Measurements from ENCODE around the gene HNRNPU. TPM values are rescaled to one million over a fixed set of nuclear protein-coding genes. Genes with fewer than 3 reads are reported as not detected.

The HNRNPU gene
- total RNA-seq, 4 donors from 2014 or later, result 305 to 433 (median 344) TPM

DNA sequence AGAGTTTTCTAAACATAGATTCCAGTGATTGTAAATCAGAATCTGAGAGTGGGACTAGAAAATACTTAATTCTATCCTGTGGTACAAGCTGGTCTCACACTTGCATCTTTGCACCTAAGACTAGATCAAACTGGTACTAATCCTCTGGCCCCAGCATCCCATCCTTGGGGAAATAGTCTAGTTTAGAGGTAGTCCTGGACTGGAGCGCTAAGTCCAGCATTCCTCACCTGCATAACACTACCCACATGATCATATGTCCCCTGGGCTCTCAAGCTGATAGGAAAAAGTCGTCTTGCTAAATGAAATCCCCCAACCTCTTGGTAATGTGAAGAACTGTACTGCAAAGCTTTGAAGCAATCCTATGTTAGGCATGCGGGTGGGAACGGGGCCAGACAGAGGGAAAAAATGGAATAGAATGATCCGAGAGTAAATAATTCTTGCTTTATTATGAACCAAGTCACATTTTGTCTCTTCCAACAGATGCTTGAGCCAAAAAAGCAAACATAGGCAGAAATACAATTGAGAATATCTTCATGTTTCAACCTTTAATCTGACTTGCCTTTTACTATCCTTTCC is 24.0 kb downstream of the HNRNPU start:
- Histone ChIP-seq H3K9me3 (no peaks in the 10 kb centered on the region), H3K27me3 (no peaks in the 10 kb centered on the region), H3K36me3 (peaks cover 24 to 33% of the 10 kb centered on the region in 2 donors), H3K4me1 (peaks cover 17 to 22% of the 10 kb centered on the region in 2 donors), H3K4me3 (replicated peaks in 1 of 3) (no peak overlapping the region), H3K27ac (no peak overlapping the region)
- TF ChIP-seq POLR2A (IDR thresholded peaks at IDR 0.05), result no peak
- TF ChIP-seq CTCF (IDR thresholded peaks at IDR 0.05), result no peak
- intact Hi-C loops (cut with DNase I), result no loop called here
- whole genome bisulfite sequencing, 2 donors, result 82 to 83% methylated on average over 5 of the region's 5 CpGs
- no peak for DNase-seq

- Histone ChIP-seq H3K27ac (no peak overlapping the region), H3K9me3 (no peaks in the 10 kb centered on the region), H3K36me3 (peaks cover 20 to 26% of the 10 kb centered on the region in 2 donors), H3K4me1 (peaks cover 17 to 22% of the 10 kb centered on the region in 2 donors), H3K27me3 (no peaks in the 10 kb centered on the region), H3K4me3 (replicated peaks in 1 of 3) (no peak overlapping the region)
- no peak for DNase-seq
- TF ChIP-seq POLR2A (IDR thresholded peaks at IDR 0.05), result no peak
- no peak for TF ChIP-seq CTCF (IDR thresholded peaks at IDR 0.05)
- 61 to 79% methylated on average over 2 of the region's 2 CpGs for WGBS, 2 donors
- intact Hi-C loops (cut with DNase I), result loop anchor here (10.0 kb wide), 1 partner anchor 205 kb away; no protein-coding TSS in a partner anchor
Measured at GRCh38 chr1:244839656-244840055, 24.7 kb downstream of the HNRNPU start.

DNA sequence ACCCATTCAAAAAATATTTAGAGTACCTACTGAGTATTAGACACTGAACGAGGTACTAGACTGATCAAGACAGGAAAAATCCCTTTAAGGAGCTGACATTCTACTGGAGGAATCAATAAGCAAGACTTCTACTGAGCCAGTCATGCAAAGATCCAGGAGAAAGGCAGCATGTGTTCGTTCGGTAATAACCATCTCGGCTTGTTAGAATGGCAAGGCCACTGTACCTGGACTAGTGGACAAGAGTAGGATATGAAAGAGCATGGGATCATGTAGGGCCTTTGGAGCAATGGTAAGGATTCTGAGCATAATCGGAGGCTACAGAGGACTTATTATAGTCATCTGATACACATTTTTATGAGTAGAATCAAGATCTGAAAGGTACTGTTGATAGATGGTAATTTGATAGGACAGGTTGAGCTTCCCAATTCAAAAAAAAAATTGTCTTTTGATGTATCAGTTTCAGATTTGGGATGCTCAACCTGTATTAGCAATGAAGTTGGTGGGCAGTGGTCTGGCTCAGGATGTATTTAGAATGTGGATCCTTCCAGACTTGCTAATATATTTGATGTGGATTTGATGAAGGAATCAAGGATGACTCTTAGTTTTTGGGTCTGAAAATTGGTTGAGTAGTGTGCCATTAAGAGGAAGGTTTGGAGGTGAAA is 26.6 kb downstream of the HNRNPU start:
- TF ChIP-seq CTCF (IDR thresholded peaks at IDR 0.05) (no peak), POLR2A (IDR thresholded peaks at IDR 0.05) (no peak)
- no peaks in the 10 kb centered on the region for H3K9me3 ChIP-seq
- no peak overlapping the region for H3K4me3 ChIP-seq (replicated peaks in 1 of 3)
- WGBS, 2 donors, result 41 to 53% methylated on average over 5 of the region's 5 CpGs
- DNase-seq, result no peak
- no peaks in the 10 kb centered on the region for H3K27me3 ChIP-seq
- peaks cover 1 to 7% of the 10 kb centered on the region in 2 donors for H3K36me3 ChIP-seq
- peaks cover 17 to 25% of the 10 kb centered on the region in 2 donors for H3K4me1 ChIP-seq
- peak overlapping the region in 2 of 3 donors; percentile 7 to 36 for H3K27ac ChIP-seq
- intact Hi-C loops (cut with DNase I), result loop anchor here (10.0 kb wide), 1 partner anchor 207 kb away; no protein-coding TSS in a partner anchor

- Histone ChIP-seq H3K27me3 (no peaks in the 10 kb centered on the region), H3K9me3 (no peaks in the 10 kb centered on the region), H3K4me1 (peaks cover 17 to 25% of the 10 kb centered on the region in 2 donors), H3K36me3 (no peaks in the 10 kb centered on the region), H3K4me3 (replicated peaks in 1 of 3) (peak overlapping the region; percentile 55 to 79 (median 60)), H3K27ac (peak overlapping the region; percentile 33 to 99 (median 99))
- TF ChIP-seq CTCF (IDR thresholded peaks at IDR 0.05) (no peak), POLR2A (IDR thresholded peaks at IDR 0.05) (no peak)
- intact Hi-C loops (cut with DNase I), result loop anchor here (10.0 kb wide), 1 partner anchor 208 kb away; no protein-coding TSS in a partner anchor
- WGBS, 2 donors, result 27 to 29% methylated on average over 3 of the region's 3 CpGs
- DNase-seq, result no peak
Measured at GRCh38 chr1:244836584-244836983, 27.8 kb downstream of the HNRNPU start.

- intact Hi-C loops (cut with DNase I), result loop anchor here (10.0 kb wide), 1 partner anchor 209 kb away; no protein-coding TSS in a partner anchor
- no peaks in the 10 kb centered on the region for H3K27me3 ChIP-seq
- H3K9me3 ChIP-seq, result no peaks in the 10 kb centered on the region
- peaks cover 17 to 25% of the 10 kb centered on the region in 2 donors for H3K4me1 ChIP-seq
- no peaks in the 10 kb centered on the region for H3K36me3 ChIP-seq
- TF ChIP-seq POLR2A (IDR thresholded peaks at IDR 0.05), result no peak
- TF ChIP-seq CTCF (IDR thresholded peaks at IDR 0.05), result no peak
- H3K4me3 ChIP-seq (replicated peaks in 1 of 3), result peak overlapping the region; percentile 55 to 79 (median 60)
- peak overlapping the region; percentile 99 for H3K27ac ChIP-seq
- 1 to 2% methylated on average over 7 of the region's 7 CpGs for WGBS, 2 donors
- DNase-seq, result no peak
Measured at GRCh38 chr1:244836135-244836521, 28.2 kb downstream of the HNRNPU start.
